CD8-positive, alpha-beta memory T cell (primary cell): ENCODE data around the gene RUSF1. TPM values are rescaled to one million over a fixed set of nuclear protein-coding genes. Genes with fewer than 3 reads are reported as not detected.

ENCODE experiments used
- CTCF ChIA-PET: fragments of 350-600 bp; sonication (Branson Sonifier 250); formaldehyde crosslinking; loops from one replicate; lab custom pipeline; 2021; ENCODE audit warnings: antibody characterized with exemption; lab: Charles Lee
- POLR2A ChIA-PET: fragments of 350-600 bp; sonication (Branson Sonifier 250); formaldehyde crosslinking; loops from one replicate; lab custom pipeline; 2021; ENCODE audit warnings: antibody characterized with exemption; lab: Charles Lee
- DNase-seq, 5 donors: peaks; one replicate each; pipeline versions ENCODE4 v3.0.0 to v3.0.0-alpha.2; 2020 to 2022; ENCODE audit warnings: mixed read lengths in 1 of 5
- H3K27ac ChIP-seq: one replicate; pipeline ENCODE4 v1.7.0; 2013; ENCODE audit warnings: low read depth, mild to moderate bottlenecking, low read length, moderate library complexity
- H3K27me3 ChIP-seq: 2 replicates; pipeline ENCODE4 v1.7.0; 2013; ENCODE audit warnings: low read length, mild to moderate bottlenecking; ENCODE audit not compliant: insufficient read depth, poor library complexity, severe bottlenecking
- H3K36me3 ChIP-seq: 2 replicates; pipeline ENCODE4 v1.7.0; 2013; ENCODE audit warnings: mild to moderate bottlenecking, low read length, moderate library complexity; ENCODE audit not compliant: insufficient read depth
- H3K4me1 ChIP-seq: 2 replicates; pipeline ENCODE4 v1.7.0; 2013; ENCODE audit warnings: mild to moderate bottlenecking, low read length, moderate library complexity; ENCODE audit not compliant: insufficient read depth
- H3K4me3 ChIP-seq: 2 replicates; pipeline ENCODE4 v1.7.0; 2013; ENCODE audit warnings: mild to moderate bottlenecking, low read length
- H3K9me3 ChIP-seq: 2 replicates; pipeline ENCODE4 v1.7.0; 2013; ENCODE audit warnings: mild to moderate bottlenecking, low read length
- H3K27ac Mint-ChIP-seq, 8 donors: one replicate each; pipeline ENCODE4 v1.8.0; 2020 to 2021; ENCODE audit warnings: mixed read lengths in 8 of 8, mild to moderate bottlenecking in 6 of 8, inconsistent platforms in 3 of 8, moderate library complexity in 3 of 8
- H3K27me3 Mint-ChIP-seq, 2 donors: one replicate each; pipeline ENCODE4 v1.8.0; 2020 to 2021; ENCODE audit warnings: mixed read lengths in 2 of 2, mild to moderate bottlenecking in 1 of 2, moderate library complexity in 1 of 2
- H3K36me3 Mint-ChIP-seq, 3 donors: one replicate each; pipeline ENCODE4 v1.8.0; 2020 to 2021; ENCODE audit warnings: mixed read lengths in 3 of 3, inconsistent platforms in 1 of 3, mild to moderate bottlenecking in 1 of 3
- H3K4me1 Mint-ChIP-seq, 3 donors: one replicate each; pipeline ENCODE4 v1.8.0; 2020 to 2021; ENCODE audit warnings: mixed read lengths in 3 of 3, inconsistent platforms in 1 of 3, mild to moderate bottlenecking in 1 of 3
- H3K4me3 Mint-ChIP-seq, 7 donors: one replicate each; pipeline ENCODE4 v1.8.0; 2020 to 2021; ENCODE audit warnings: mixed read lengths in 7 of 7, mild to moderate bottlenecking in 6 of 7, moderate library complexity in 4 of 7, inconsistent platforms in 2 of 7
- H3K9me3 Mint-ChIP-seq, 5 donors: one replicate each; pipeline ENCODE4 v1.8.0; 2020 to 2022; ENCODE audit warnings: mixed read lengths in 5 of 5, mild to moderate bottlenecking in 3 of 5, moderate library complexity in 2 of 5, inconsistent platforms in 1 of 5
- polyA plus RNA-seq: library from polyadenylated mRNA; unstranded; fragments of 300-500 nt; fragmentation: Illumina TruSeq; gene quantifications from one replicate; pipeline ENCODE4 v1.2.3, GENCODE V29; 2021
- total RNA-seq, 2 experiments: library from RNA; stranded (reverse); gene quantifications; one replicate each; pipeline ENCODE4 v1.2.3, GENCODE V29; 2021

The RUSF1 gene
- total and polyA plus RNA-seq, 3 experiments from 2014 or later = 22.2 to 46.1 (median 44.4) TPM

DNA sequence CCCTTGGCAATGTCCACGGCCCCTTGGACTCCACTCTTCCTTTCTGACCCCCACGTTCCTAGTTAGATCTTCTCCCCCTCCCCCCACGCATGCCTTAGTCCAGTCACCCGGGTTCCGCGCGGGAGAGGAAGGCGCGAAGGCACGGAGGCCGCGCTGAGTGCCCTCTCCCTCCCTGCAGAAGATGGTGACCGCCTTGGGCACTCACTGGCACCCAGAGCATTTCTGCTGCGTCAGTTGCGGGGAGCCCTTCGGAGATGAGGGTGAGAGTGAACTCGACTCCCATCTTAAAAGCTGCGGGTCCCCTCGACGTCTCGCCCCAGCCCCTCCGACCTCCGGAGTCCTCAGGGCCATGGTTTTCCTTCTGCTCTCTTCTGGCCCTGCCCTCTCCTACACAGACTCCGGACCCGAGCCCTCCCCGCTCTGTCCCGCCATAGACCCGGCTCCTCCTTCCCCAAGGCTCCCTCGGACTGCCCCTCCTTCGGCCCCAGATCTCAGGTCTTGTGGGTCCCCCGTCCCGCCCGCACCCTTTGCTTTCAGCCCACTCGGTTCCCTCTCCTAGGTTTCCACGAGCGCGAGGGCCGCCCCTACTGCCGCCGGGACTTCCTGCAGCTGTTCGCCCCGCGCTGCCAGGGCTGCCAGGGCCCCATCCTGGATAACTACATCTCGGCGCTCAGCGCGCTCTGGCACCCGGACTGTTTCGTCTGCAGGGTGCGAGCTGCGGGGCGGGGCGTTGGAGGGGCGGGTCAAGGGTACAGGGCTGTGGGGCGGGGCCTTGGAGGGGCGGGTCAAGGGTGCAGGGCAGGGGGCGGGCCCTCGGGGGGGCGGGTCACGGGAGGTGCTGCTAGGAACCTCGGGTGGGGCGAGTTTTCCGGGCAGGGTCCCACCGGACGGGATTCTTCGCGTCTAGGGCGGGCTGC, 31.6 kb downstream of the RUSF1 start:
- Mint-ChIP-seq H3K4me1 (peaks cover 6 to 29% (median 17%) of the 10 kb centered on the region in 3 donors), H3K27me3 (peaks cover 13 to 21% of the 10 kb centered on the region in 2 donors), H3K36me3 (peaks cover 0 to 2% (median 0%) of the 10 kb centered on the region in 3 donors), H3K4me3 (peak overlapping the region; percentile 63 to 94 (median 88)), H3K27ac (peak overlapping the region in 5 of 8 donors; percentile 37 to 78 (median 63)), H3K9me3 (no peaks in the 10 kb centered on the region)
- peak; percentile 72 to 91 (median 82) for DNase-seq
- POLR2A ChIA-PET = interaction anchor here (1.1 to 2.9 kb wide), 3 partner anchors 11 to 18 kb away, joined by 3 to 16 read pairs (median 11); partner anchors contain the start of gene ARMC5
- Histone ChIP-seq H3K9me3 (no peaks in the 10 kb centered on the region), H3K4me1 (peaks cover 6% of the 10 kb centered on the region), H3K27ac (peak overlapping the region; percentile 51), H3K36me3 (no peaks in the 10 kb centered on the region), H3K4me3 (peak overlapping the region; percentile 70), H3K27me3 (peaks cover 9% of the 10 kb centered on the region)
- CTCF ChIA-PET = interaction anchor here (1.7 to 5.3 kb wide), 2 partner anchors 17 to 31 kb away, joined by 4 to 23 read pairs; partner anchors contain the start of genes ARMC5 and RUSF1

DNA sequence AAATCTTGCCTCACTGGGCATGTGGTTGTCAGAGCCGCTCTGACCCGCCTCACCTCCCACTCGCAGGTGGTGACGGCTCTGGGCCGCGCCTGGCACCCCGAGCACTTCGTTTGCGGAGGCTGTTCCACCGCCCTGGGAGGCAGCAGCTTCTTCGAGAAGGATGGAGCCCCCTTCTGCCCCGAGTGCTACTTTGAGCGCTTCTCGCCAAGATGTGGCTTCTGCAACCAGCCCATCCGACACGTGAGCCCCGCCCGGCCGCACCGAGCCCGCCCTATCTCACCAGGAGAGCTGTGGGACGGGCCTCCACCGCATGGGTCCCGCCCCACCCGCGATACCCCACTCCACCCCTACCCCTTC, 32.3 kb downstream of the RUSF1 start:
- peaks cover 19 to 26% of the 10 kb centered on the region in 2 donors for H3K27me3 Mint-ChIP-seq
- peak overlapping the region; percentile 70 for H3K4me3 ChIP-seq
- H3K27ac Mint-ChIP-seq = peak overlapping the region in 3 of 8 donors; percentile 37 to 78 (median 66)
- H3K9me3 Mint-ChIP-seq = no peaks in the 10 kb centered on the region
- H3K27me3 ChIP-seq = peaks cover 13% of the 10 kb centered on the region
- peaks cover 0 to 2% (median 0%) of the 10 kb centered on the region in 3 donors for H3K36me3 Mint-ChIP-seq
- no peaks in the 10 kb centered on the region for H3K9me3 ChIP-seq
- ChIA-PET POLR2A (interaction anchor here (1.4 to 2.0 kb wide), 2 partner anchors 12 to 17 kb away, joined by 3 to 11 read pairs; partner anchors contain the start of gene ARMC5), CTCF (interaction anchor here (5.3 kb wide), 1 partner anchor 17 kb away, joined by 23 read pairs; the partner anchor contains the start of gene ARMC5)
- peak in 1 of 5 donors; percentile 20 for DNase-seq
- H3K27ac ChIP-seq = no peak overlapping the region
- H3K4me1 ChIP-seq = peaks cover 8% of the 10 kb centered on the region
- H3K4me3 Mint-ChIP-seq = peak overlapping the region; percentile 63 to 94 (median 88)
- peaks cover 6 to 35% (median 17%) of the 10 kb centered on the region in 3 donors for H3K4me1 Mint-ChIP-seq
- H3K36me3 ChIP-seq = no peaks in the 10 kb centered on the region

DNA sequence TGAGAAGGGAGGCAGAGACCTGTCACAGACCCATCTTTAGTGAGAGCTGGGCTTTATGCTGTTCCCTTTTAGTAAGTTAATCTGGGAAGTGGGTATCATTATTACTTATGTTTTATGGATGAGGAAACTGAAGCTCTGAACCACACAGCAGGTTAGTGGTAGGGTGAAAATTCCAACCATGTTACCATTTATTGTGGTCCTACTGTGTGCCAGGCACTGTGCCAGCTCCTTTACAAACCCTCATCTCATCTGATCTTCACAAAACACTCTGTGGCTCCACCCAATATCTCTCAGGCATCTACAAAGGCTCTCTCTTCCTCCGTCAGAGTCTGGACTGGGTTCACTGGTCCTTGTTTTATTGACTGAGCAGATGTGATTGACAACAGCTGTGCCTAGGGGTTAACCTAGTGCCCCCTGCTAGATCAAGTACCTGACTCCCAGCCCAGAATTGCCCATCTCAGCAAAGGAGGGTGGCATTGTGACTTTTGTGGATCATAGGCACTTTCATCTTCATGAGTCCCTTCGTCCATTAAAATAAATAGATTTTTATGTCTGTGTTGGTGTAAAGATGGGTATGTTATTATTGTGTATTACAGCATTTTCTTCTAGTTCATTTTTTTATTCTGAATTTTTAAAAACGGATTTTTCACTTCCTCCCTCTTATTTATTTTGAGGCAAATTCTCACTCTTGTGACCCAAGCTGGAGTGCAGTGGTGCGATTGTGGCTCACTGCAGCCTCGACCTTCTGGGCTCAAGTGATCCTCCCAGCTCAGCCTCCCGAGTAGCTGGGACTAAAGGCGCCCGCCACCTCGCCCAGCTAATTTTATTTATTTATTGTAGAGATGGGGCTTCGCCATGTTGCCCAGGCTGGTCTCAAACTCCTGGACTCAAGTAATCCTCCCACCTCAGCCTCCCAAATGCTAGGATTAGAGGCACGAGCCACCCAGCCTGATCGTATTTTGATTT, 33.1 kb downstream of the RUSF1 start:
- Mint-ChIP-seq H3K9me3 (no peaks in the 10 kb centered on the region), H3K27me3 (peaks cover 19 to 26% of the 10 kb centered on the region in 2 donors), H3K4me1 (peaks cover 6 to 35% (median 17%) of the 10 kb centered on the region in 3 donors), H3K4me3 (peak overlapping the region in 4 of 7 donors; percentile 11 to 40 (median 24)), H3K36me3 (peaks cover 0 to 2% (median 0%) of the 10 kb centered on the region in 3 donors), H3K27ac (no peak overlapping the region)
- ChIA-PET POLR2A (interaction anchor here (1.4 to 2.0 kb wide), 2 partner anchors 13 to 16 kb away, joined by 3 to 11 read pairs; partner anchors contain the start of gene ARMC5), CTCF (interaction anchor here (5.3 kb wide), 1 partner anchor 16 kb away, joined by 23 read pairs; the partner anchor contains the start of gene ARMC5)
- Histone ChIP-seq H3K4me3 (no peak overlapping the region), H3K36me3 (no peaks in the 10 kb centered on the region), H3K4me1 (peaks cover 8% of the 10 kb centered on the region), H3K27me3 (peaks cover 13% of the 10 kb centered on the region), H3K9me3 (no peaks in the 10 kb centered on the region), H3K27ac (no peak overlapping the region)
- DNase-seq = no peak

DNA sequence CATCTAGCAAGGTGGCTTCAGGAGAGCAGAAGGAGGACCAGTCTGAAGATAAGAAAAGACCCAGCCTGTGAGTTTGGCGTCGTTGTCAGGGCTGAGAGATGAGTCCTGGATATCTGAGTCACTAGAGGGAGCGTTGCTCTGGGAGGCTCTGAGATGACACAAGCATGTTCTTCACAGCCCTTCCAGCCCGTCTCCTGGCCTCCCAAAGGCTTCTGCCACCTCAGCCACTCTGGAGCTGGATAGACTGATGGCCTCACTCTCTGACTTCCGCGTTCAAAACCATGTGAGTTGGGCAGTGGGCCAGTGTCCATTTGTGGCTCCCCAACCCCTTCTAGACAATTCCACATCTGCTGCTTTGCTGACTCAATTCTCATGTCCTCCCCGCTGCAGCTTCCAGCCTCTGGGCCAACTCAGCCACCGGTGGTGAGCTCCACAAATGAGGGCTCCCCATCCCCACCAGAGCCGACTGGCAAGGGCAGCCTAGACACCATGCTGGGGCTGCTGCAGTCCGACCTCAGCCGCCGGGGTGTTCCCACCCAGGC, 33.9 kb downstream of the RUSF1 start:
- Mint-ChIP-seq H3K4me1 (peaks cover 6 to 35% (median 17%) of the 10 kb centered on the region in 3 donors), H3K27ac (no peak overlapping the region), H3K27me3 (peaks cover 19 to 23% of the 10 kb centered on the region in 2 donors), H3K9me3 (no peaks in the 10 kb centered on the region), H3K36me3 (peaks cover 0 to 2% (median 0%) of the 10 kb centered on the region in 3 donors), H3K4me3 (peak overlapping the region in 2 of 7 donors; percentile 45 to 59)
- Histone ChIP-seq H3K9me3 (no peaks in the 10 kb centered on the region), H3K4me1 (peaks cover 8% of the 10 kb centered on the region), H3K4me3 (no peak overlapping the region), H3K27ac (no peak overlapping the region), H3K27me3 (peaks cover 13% of the 10 kb centered on the region), H3K36me3 (no peaks in the 10 kb centered on the region)
- no peak for DNase-seq
- ChIA-PET POLR2A (interaction anchor here (1.4 kb wide), 1 partner anchor 14 kb away, joined by 3 read pairs; no protein-coding TSS in a partner anchor), CTCF (interaction anchor here (5.3 kb wide), 1 partner anchor 15 kb away, joined by 23 read pairs; the partner anchor contains the start of gene ARMC5)

DNA sequence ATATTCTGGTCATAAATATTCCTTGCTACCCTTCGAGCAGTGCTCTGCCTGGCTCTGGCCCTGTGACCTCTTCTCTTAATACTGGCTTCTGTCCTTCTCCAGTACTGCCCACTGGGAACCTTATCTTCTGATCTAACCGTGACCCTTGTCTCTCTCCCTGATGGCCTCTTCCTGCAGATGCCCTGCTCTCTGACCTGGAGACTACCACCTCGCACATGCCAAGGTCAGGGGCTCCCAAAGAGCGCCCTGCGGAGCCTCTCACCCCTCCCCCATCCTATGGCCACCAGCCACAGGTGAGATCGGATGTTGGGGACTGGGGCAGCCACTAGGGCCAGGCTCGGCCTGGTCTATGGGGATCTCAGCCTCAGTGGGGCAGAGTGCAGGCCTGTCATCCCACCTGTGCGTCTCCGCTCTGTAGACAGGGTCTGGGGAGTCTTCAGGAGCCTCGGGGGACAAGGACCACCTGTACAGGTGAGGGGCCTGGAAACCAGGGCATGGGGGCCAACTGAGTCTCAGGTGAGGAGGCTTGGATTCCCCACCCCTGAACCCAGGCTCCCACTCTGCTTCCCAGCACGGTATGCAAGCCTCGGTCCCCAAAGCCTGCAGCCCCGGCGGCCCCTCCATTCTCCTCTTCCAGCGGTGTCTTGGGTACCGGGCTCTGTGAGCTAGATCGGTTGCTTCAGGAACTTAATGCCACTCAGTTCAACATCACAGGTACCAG, 34.8 kb downstream of the RUSF1 start:
- POLR2A ChIA-PET = no interaction called here

DNA sequence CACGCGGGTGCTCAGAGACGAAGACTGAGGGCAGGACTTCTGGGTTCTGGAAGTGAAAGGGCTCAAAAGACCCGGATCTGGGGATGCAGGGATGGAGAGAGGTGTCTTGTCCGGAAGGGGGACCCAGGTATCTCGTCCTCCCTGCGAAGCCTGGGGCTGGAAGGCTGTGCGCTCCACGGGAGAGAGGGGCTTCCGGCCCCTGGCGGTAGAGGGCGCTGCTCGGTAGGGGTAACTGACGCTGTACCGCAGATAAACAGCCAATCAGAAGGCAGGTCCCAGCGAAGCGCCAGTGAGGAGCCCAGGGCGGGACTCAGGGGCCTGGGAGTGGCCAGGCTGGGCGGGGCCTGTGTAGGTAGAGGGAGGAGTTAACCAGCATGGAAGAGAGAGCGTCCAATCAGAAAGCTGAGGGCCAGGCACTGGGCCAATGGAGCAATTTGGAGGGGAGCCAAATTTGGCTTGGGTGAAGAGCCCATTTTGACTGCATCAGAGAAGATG, 35.4 kb downstream of the RUSF1 start:
- H3K4me3 Mint-ChIP-seq = peak overlapping the region in 5 of 7 donors; percentile 0 to 78 (median 71)
- H3K9me3 Mint-ChIP-seq = no peaks in the 10 kb centered on the region
- POLR2A ChIA-PET = no interaction called here
- H3K36me3 Mint-ChIP-seq = peaks cover 0 to 2% (median 0%) of the 10 kb centered on the region in 3 donors
- no peak overlapping the region for H3K27ac Mint-ChIP-seq
- peaks cover 13% of the 10 kb centered on the region for H3K27me3 ChIP-seq
- peaks cover 6 to 33% (median 14%) of the 10 kb centered on the region in 3 donors for H3K4me1 Mint-ChIP-seq
- no peaks in the 10 kb centered on the region for H3K36me3 ChIP-seq
- H3K4me3 ChIP-seq = peak overlapping the region; percentile 22
- H3K27me3 Mint-ChIP-seq = peaks cover 19 to 23% of the 10 kb centered on the region in 2 donors
- CTCF ChIA-PET = no interaction called here
- peaks cover 8% of the 10 kb centered on the region for H3K4me1 ChIP-seq
- no peaks in the 10 kb centered on the region for H3K9me3 ChIP-seq
- peak in 2 of 5 donors; percentile 18 to 22 for DNase-seq
- no peak overlapping the region for H3K27ac ChIP-seq

More for the DNA sequence above, 34.8 kb downstream of the RUSF1 start:
- peaks cover 19 to 23% of the 10 kb centered on the region in 2 donors for H3K27me3 Mint-ChIP-seq
- CTCF ChIA-PET = interaction anchor here (5.3 kb wide), 1 partner anchor 14 kb away, joined by 23 read pairs; the partner anchor contains the start of gene ARMC5
- Histone ChIP-seq H3K9me3 (no peaks in the 10 kb centered on the region), H3K27ac (no peak overlapping the region), H3K4me3 (no peak overlapping the region), H3K4me1 (peaks cover 8% of the 10 kb centered on the region), H3K36me3 (no peaks in the 10 kb centered on the region), H3K27me3 (peaks cover 13% of the 10 kb centered on the region)
- H3K4me1 Mint-ChIP-seq = peaks cover 6 to 35% (median 17%) of the 10 kb centered on the region in 3 donors
- DNase-seq = no peak
- H3K27ac Mint-ChIP-seq = no peak overlapping the region
- peak overlapping the region in 4 of 7 donors; percentile 3 to 78 (median 18) for H3K4me3 Mint-ChIP-seq
- H3K9me3 Mint-ChIP-seq = no peaks in the 10 kb centered on the region
- peaks cover 0 to 2% (median 0%) of the 10 kb centered on the region in 3 donors for H3K36me3 Mint-ChIP-seq
